ENCODE measurements around the gene ENDOG. TPM values are rescaled to one million over a fixed set of nuclear protein-coding genes. Genes with fewer than 3 reads are reported as not detected.
"Not testable (repeated sequence)": the region's sequence is repeated elsewhere in the genome, so short reads cannot be mapped to it uniquely, and the experiment has no call there.

Gene ENDOG
- total and polyA plus RNA-seq, 7 experiments from 2014 or later, result 9.4 to 36.7 (median 16.9) TPM

GRCh38 chr9:128840524-128840923, 22.2 kb downstream of the ENDOG start:
- ChIA-PET CTCF (no interaction called here), POLR2A (no interaction called here)
- H3K27me3 ChIP-seq (ENCODE audit: control insufficient read depth in 2 of 2, insufficient read depth in 2 of 2, low read length in 2 of 2), result no peaks in the 10 kb centered on the region
- Mint-ChIP-seq H3K36me3 (peaks cover 5 to 21% (median 7%) of the 10 kb centered on the region in 5 donors), H3K27ac (no peak overlapping the region), H3K4me1 (peaks cover 0 to 3% (median 0%) of the 10 kb centered on the region in 7 donors), H3K9me3 (no peaks in the 10 kb centered on the region), H3K27me3 (no peaks in the 10 kb centered on the region), H3K4me3 (no peak overlapping the region)
- no peak for ATAC-seq
- no peak overlapping the region for H3K4me3 ChIP-seq (ENCODE audit: low read length)
- intact Hi-C loops (cut with micrococcal nuclease), result no loop called here
- no peaks in the 10 kb centered on the region for H3K4me1 ChIP-seq (ENCODE audit: control insufficient read depth in 2 of 2, insufficient read depth in 2 of 2, low read length in 2 of 2)
- H3K36me3 ChIP-seq (ENCODE audit: control insufficient read depth in 2 of 3, insufficient read depth in 3 of 3, low read length in 3 of 3), result peaks cover 0 to 38% (median 0%) of the 10 kb centered on the region in 3 experiments
- no peak overlapping the region for H3K27ac ChIP-seq (ENCODE audit: low read depth, low read length)
- no peaks in the 10 kb centered on the region for H3K9me3 ChIP-seq (ENCODE audit: control insufficient read depth in 2 of 3, low read length in 3 of 3)
- no peak for DNase-seq

GRCh38 chr9:128841694-128842492, 23.6 kb downstream of the ENDOG start:
- intact Hi-C loops (cut with micrococcal nuclease), result no loop called here
- Mint-ChIP-seq H3K4me1 (peaks cover 0 to 3% (median 0%) of the 10 kb centered on the region in 7 donors), H3K4me3 (no peak overlapping the region), H3K9me3 (no peaks in the 10 kb centered on the region), H3K27me3 (no peaks in the 10 kb centered on the region), H3K36me3 (peaks cover 5 to 21% (median 7%) of the 10 kb centered on the region in 5 donors), H3K27ac (peak overlapping the region in 2 of 9 donors; percentile 25 to 62)
- POLR2A ChIA-PET, result interaction anchor here (1.4 to 1.8 kb wide), 2 partner anchors 12 to 24 kb away, joined by 4 to 7 read pairs; partner anchors contain the start of gene ENDOG
- H3K9me3 ChIP-seq (ENCODE audit: control insufficient read depth in 2 of 3, low read length in 3 of 3), result no peaks in the 10 kb centered on the region
- H3K4me3 ChIP-seq (ENCODE audit: low read length), result no peak overlapping the region
- no peaks in the 10 kb centered on the region for H3K4me1 ChIP-seq (ENCODE audit: control insufficient read depth in 2 of 2, insufficient read depth in 2 of 2, low read length in 2 of 2)
- DNase-seq (no peak), ATAC-seq (no peak)
- CTCF ChIA-PET, result no interaction called here
- H3K27me3 ChIP-seq (ENCODE audit: control insufficient read depth in 2 of 2, insufficient read depth in 2 of 2, low read length in 2 of 2), result no peaks in the 10 kb centered on the region
- H3K36me3 ChIP-seq (ENCODE audit: control insufficient read depth in 2 of 3, insufficient read depth in 3 of 3, low read length in 3 of 3), result peaks cover 0 to 36% (median 0%) of the 10 kb centered on the region in 3 experiments
- H3K27ac ChIP-seq (ENCODE audit: low read depth, low read length), result no peak overlapping the region

- peaks cover 0 to 29% (median 0%) of the 10 kb centered on the region in 3 experiments for H3K36me3 ChIP-seq (ENCODE audit: control insufficient read depth in 2 of 3, insufficient read depth in 3 of 3, low read length in 3 of 3)
- H3K4me1 ChIP-seq (ENCODE audit: control insufficient read depth in 2 of 2, insufficient read depth in 2 of 2, low read length in 2 of 2); DNase-seq; CTCF ChIA-PET; H3K27me3 ChIP-seq (ENCODE audit: control insufficient read depth in 2 of 2, insufficient read depth in 2 of 2, low read length in 2 of 2); H3K27me3 Mint-ChIP-seq; H3K4me1 Mint-ChIP-seq; H3K4me3 Mint-ChIP-seq; H3K27ac ChIP-seq (ENCODE audit: low read depth, low read length); H3K9me3 ChIP-seq (ENCODE audit: control insufficient read depth in 2 of 3, low read length in 3 of 3); H3K9me3 Mint-ChIP-seq; ATAC-seq; intact Hi-C loops (cut with micrococcal nuclease); H3K4me3 ChIP-seq (ENCODE audit: low read length); H3K27ac Mint-ChIP-seq: not testable (repeated sequence)
- peaks cover 6 to 23% (median 12%) of the 10 kb centered on the region in 5 donors for H3K36me3 Mint-ChIP-seq
- POLR2A ChIA-PET, result interaction anchor here (0.6 to 1.8 kb wide), 3 partner anchors 13 to 108 kb away, joined by 4 to 7 read pairs (median 4); no protein-coding TSS in a partner anchor
Measured at GRCh38 chr9:128843171-128843570, 24.9 kb downstream of the ENDOG start.

- Histone ChIP-seq H3K27me3 (ENCODE audit: control insufficient read depth in 2 of 2, insufficient read depth in 2 of 2, low read length in 2 of 2) (no peaks in the 10 kb centered on the region), H3K4me3 (ENCODE audit: low read length) (no peak overlapping the region), H3K9me3 (ENCODE audit: control insufficient read depth in 2 of 3, low read length in 3 of 3) (no peaks in the 10 kb centered on the region), H3K4me1 (ENCODE audit: control insufficient read depth in 2 of 2, insufficient read depth in 2 of 2, low read length in 2 of 2) (no peaks in the 10 kb centered on the region), H3K36me3 (ENCODE audit: control insufficient read depth in 2 of 3, insufficient read depth in 3 of 3, low read length in 3 of 3) (peaks cover 0 to 19% (median 0%) of the 10 kb centered on the region in 3 experiments), H3K27ac (ENCODE audit: low read depth, low read length) (no peak overlapping the region)
- DNase-seq (no peak), ATAC-seq (no peak)
- Mint-ChIP-seq H3K27me3 (no peaks in the 10 kb centered on the region), H3K9me3 (peaks cover 0 to 12% (median 1%) of the 10 kb centered on the region in 11 donors), H3K36me3 (peaks cover 5 to 26% (median 18%) of the 10 kb centered on the region in 5 donors), H3K4me3 (no peak overlapping the region), H3K4me1 (peaks cover 0 to 4% (median 0%) of the 10 kb centered on the region in 7 donors), H3K27ac (no peak overlapping the region)
- ChIA-PET POLR2A (no interaction called here), CTCF (interaction anchor here (0.6 to 1.1 kb wide), 2 partner anchors 12 to 817 kb away, joined by 4 to 7 read pairs; no protein-coding TSS in a partner anchor)
- intact Hi-C loops (cut with micrococcal nuclease), result no loop called here
Measured at GRCh38 chr9:128845186-128845931, 27.1 kb downstream of the ENDOG start.

- Histone ChIP-seq H3K27ac (ENCODE audit: low read depth, low read length) (no peak overlapping the region), H3K9me3 (ENCODE audit: control insufficient read depth in 2 of 3, low read length in 3 of 3) (peaks cover 0 to 4% (median 0%) of the 10 kb centered on the region in 3 experiments), H3K27me3 (ENCODE audit: control insufficient read depth in 2 of 2, insufficient read depth in 2 of 2, low read length in 2 of 2) (no peaks in the 10 kb centered on the region), H3K4me1 (ENCODE audit: control insufficient read depth in 2 of 2, insufficient read depth in 2 of 2, low read length in 2 of 2) (no peaks in the 10 kb centered on the region), H3K4me3 (ENCODE audit: low read length) (no peak overlapping the region), H3K36me3 (ENCODE audit: control insufficient read depth in 2 of 3, insufficient read depth in 3 of 3, low read length in 3 of 3) (peaks cover 0 to 19% (median 0%) of the 10 kb centered on the region in 3 experiments)
- intact Hi-C loops (cut with micrococcal nuclease), result no loop called here
- H3K4me3 Mint-ChIP-seq, result no peak overlapping the region
- peaks cover 13 to 37% (median 31%) of the 10 kb centered on the region in 5 donors for H3K36me3 Mint-ChIP-seq
- no peak for ATAC-seq
- H3K9me3 Mint-ChIP-seq, result peaks cover 4 to 25% (median 11%) of the 10 kb centered on the region in 11 donors
- ChIA-PET CTCF (no interaction called here), POLR2A (no interaction called here)
- no peak overlapping the region for H3K27ac Mint-ChIP-seq
- DNase-seq, result no peak
- H3K4me1 Mint-ChIP-seq, result peaks cover 0 to 4% (median 0%) of the 10 kb centered on the region in 7 donors
- no peaks in the 10 kb centered on the region for H3K27me3 Mint-ChIP-seq
Measured at GRCh38 chr9:128846680-128847030, 28.4 kb downstream of the ENDOG start.

- Mint-ChIP-seq H3K4me3 (no peak overlapping the region), H3K9me3 (peaks cover 4 to 25% (median 11%) of the 10 kb centered on the region in 11 donors), H3K27me3 (no peaks in the 10 kb centered on the region), H3K27ac (peak overlapping the region in 1 of 9 donors; percentile 27), H3K4me1 (peaks cover 0 to 4% (median 0%) of the 10 kb centered on the region in 7 donors), H3K36me3 (peaks cover 13 to 32% (median 31%) of the 10 kb centered on the region in 5 donors)
- Histone ChIP-seq H3K9me3 (ENCODE audit: control insufficient read depth in 2 of 3, low read length in 3 of 3) (peaks cover 0 to 4% (median 0%) of the 10 kb centered on the region in 3 experiments), H3K36me3 (ENCODE audit: control insufficient read depth in 2 of 3, insufficient read depth in 3 of 3, low read length in 3 of 3) (peaks cover 0 to 12% (median 0%) of the 10 kb centered on the region in 3 experiments), H3K27me3 (ENCODE audit: control insufficient read depth in 2 of 2, insufficient read depth in 2 of 2, low read length in 2 of 2) (no peaks in the 10 kb centered on the region), H3K4me1 (ENCODE audit: control insufficient read depth in 2 of 2, insufficient read depth in 2 of 2, low read length in 2 of 2) (no peaks in the 10 kb centered on the region), H3K27ac (ENCODE audit: low read depth, low read length) (no peak overlapping the region), H3K4me3 (ENCODE audit: low read length) (no peak overlapping the region)
- ChIA-PET CTCF (no interaction called here), POLR2A (interaction anchor here (0.6 kb wide), 1 partner anchor 444 kb away, joined by 3 read pairs; no protein-coding TSS in a partner anchor)
- ATAC-seq (no peak), DNase-seq (no peak)
- intact Hi-C loops (cut with micrococcal nuclease), result no loop called here
Measured at GRCh38 chr9:128847803-128848202, 29.5 kb downstream of the ENDOG start.
